HEK293T (cell line): ENCODE results near the gene CHST15.

Experiments used
- BHLHE40 ChIP-seq: fragments of 450-650 bp; IDR thresholded peaks from 2 replicates; pipeline ENCODE4 v1.6.1; 2016; ENCODE audit warnings: mild to moderate bottlenecking, moderate library complexity, borderline replicate concordance
- ELF4 ChIP-seq: fragments of 450-650 bp; IDR thresholded peaks from 2 replicates; pipeline ENCODE4 v1.6.1; 2017; ENCODE audit warnings: antibody characterized with exemption
- FOXK2 ChIP-seq: fragments of 450-650 bp; IDR thresholded peaks from 2 replicates; pipeline ENCODE4 v1.6.1; 2016; ENCODE audit warnings: mild to moderate bottlenecking
- FOXM1 ChIP-seq: fragments of 450-650 bp; IDR thresholded peaks from 2 replicates; pipeline ENCODE4 v1.6.1; 2017; ENCODE audit warnings: mild to moderate bottlenecking, borderline replicate concordance
- SUZ12 ChIP-seq: fragments of 450-650 bp; IDR thresholded peaks from 2 replicates; pipeline ENCODE4 v1.6.1; 2016; ENCODE audit warnings: mild to moderate bottlenecking
- TARDBP ChIP-seq: fragments of 450-650 bp; IDR thresholded peaks from 2 replicates; pipeline ENCODE4 v1.6.1; 2016

DNA sequence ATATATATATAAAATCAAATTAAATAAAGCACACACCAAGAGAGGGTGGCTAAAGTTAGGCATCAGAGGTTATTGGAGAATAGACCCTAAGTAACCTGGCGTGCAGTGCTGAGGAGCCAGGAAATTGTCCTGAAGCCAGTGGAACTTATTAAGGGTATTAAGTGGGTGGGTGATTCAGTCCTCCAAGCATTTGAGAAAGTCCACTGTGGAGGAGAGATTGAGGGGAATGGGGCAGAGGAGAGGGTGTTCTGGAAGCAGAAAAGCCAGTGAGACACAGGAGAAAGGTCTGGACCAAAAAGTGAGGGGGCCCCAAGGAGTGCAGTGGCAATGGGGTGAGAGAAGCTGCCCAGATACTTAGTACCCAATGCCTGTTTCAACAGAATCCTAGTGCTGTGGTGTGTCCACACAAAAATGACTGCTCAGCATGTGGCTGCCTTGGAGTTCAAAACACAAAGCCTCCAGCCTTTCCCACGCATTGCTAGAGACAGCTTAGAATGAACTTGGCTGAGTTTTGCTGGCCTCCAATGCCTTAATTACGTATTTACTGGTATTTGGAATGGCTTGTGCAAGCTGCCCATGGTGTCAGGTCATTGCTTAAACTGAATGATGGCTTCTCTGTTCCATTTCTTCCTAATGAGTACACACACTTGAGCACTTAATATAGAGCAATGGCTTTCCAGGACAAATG is 44.9 kb upstream of the CHST15 start:
- TF ChIP-seq FOXM1 (no peak), BHLHE40 (no peak), FOXK2 (no peak), TARDBP (no peak), ELF4 (no peak), SUZ12 (no peak)
